Neuronal stem cell (in vitro differentiated cells): ENCODE results near the gene MRNIP.

ENCODE experiments used
- DNase-seq: peaks from one replicate; pipeline ENCODE4 v3.0.0-alpha.2; 2013; ENCODE audit warnings: low spot score
- H2AFZ ChIP-seq: one replicate; pipeline ENCODE4 v1.6.1; 2013; ENCODE audit warnings: mild to moderate bottlenecking, low read length, inconsistent platforms
- H2AK5ac ChIP-seq: 2 replicates; pipeline ENCODE4 v1.6.1; 2013; ENCODE audit warnings: low read depth, mild to moderate bottlenecking, inconsistent platforms, low read length, moderate library complexity, mixed read lengths
- H2BK120ac ChIP-seq: 2 replicates; pipeline ENCODE4 v1.6.1; 2013; ENCODE audit warnings: low read depth, mild to moderate bottlenecking, inconsistent platforms, low read length, moderate library complexity, mixed read lengths
- H2BK12ac ChIP-seq: one replicate; pipeline ENCODE4 v1.6.1; 2013; ENCODE audit warnings: low read length, inconsistent platforms
- H2BK15ac ChIP-seq: 2 replicates; pipeline ENCODE4 v1.6.1; 2013; ENCODE audit warnings: mild to moderate bottlenecking, low read length, inconsistent platforms, mixed read lengths
- H2BK5ac ChIP-seq: one replicate; pipeline ENCODE4 v1.6.1; 2013; ENCODE audit warnings: inconsistent platforms, mild to moderate bottlenecking, low read length, moderate library complexity
- H3K14ac ChIP-seq: one replicate; pipeline ENCODE4 v1.6.1; 2013; ENCODE audit warnings: low read length, inconsistent platforms
- H3K18ac ChIP-seq: 2 replicates; pipeline ENCODE4 v1.6.1; 2013; ENCODE audit warnings: low read length, inconsistent platforms
- H3K23ac ChIP-seq: 2 replicates; pipeline ENCODE4 v1.6.1; 2013; ENCODE audit warnings: low read depth, mild to moderate bottlenecking, mixed read lengths, low read length, inconsistent platforms; ENCODE audit not compliant: poor library complexity
- H3K27ac ChIP-seq: replicated peaks from 3 replicates; pipeline ENCODE4 v1.5.1; 2013; ENCODE audit warnings: low read length, inconsistent platforms
- H3K27me3 ChIP-seq, 3 experiments: 2 replicates each; pipeline ENCODE4 v1.6.1; 2013; ENCODE audit warnings: low read length in 3 of 3, mild to moderate bottlenecking in 2 of 3, inconsistent platforms in 1 of 3, low read depth in 1 of 3, mixed read lengths in 1 of 3, moderate library complexity in 1 of 3; ENCODE audit not compliant: control insufficient read depth in 3 of 3, insufficient read depth in 3 of 3
- H3K36me3 ChIP-seq, 2 donors: replicated peaks in 1 of 2; 2 replicates each; pipeline ENCODE4 v1.6.1; 2013; ENCODE audit warnings: low read length in 2 of 2; ENCODE audit not compliant: control insufficient read depth in 2 of 2, insufficient read depth in 2 of 2
- H3K4ac ChIP-seq: 2 replicates; pipeline ENCODE4 v1.6.1; 2013; ENCODE audit warnings: inconsistent platforms, mild to moderate bottlenecking, low read length, moderate library complexity
- H3K4me1 ChIP-seq, 2 donors: 1 replicate in 1 of 2; 2 replicates in 1 of 2; pipeline ENCODE4 v1.6.1; 2013; ENCODE audit warnings: low read length in 2 of 2, low read depth in 1 of 2; ENCODE audit not compliant: control insufficient read depth in 2 of 2, insufficient read depth in 1 of 2
- H3K4me2 ChIP-seq: one replicate; pipeline ENCODE4 v1.6.1; 2013; ENCODE audit warnings: mild to moderate bottlenecking, low read length, inconsistent platforms; ENCODE audit not compliant: insufficient read depth, poor library complexity, severe bottlenecking
- H3K4me3 ChIP-seq, 2 donors: 2 replicates each; pipeline ENCODE4 v1.5.1; 2013; ENCODE audit warnings: low read length in 2 of 2, mild to moderate bottlenecking in 2 of 2, inconsistent platforms in 1 of 2, moderate library complexity in 1 of 2
- H3K79me1 ChIP-seq: one replicate; pipeline ENCODE4 v1.6.1; 2013; ENCODE audit warnings: low read depth, mild to moderate bottlenecking, inconsistent platforms, low read length, moderate library complexity
- H3K9ac ChIP-seq: one replicate; pipeline ENCODE4 v1.6.1; 2013; ENCODE audit warnings: mild to moderate bottlenecking, low read depth, low read length, inconsistent platforms; ENCODE audit not compliant: poor library complexity
- H3K9me3 ChIP-seq, 2 donors: replicated peaks in 1 of 2; 2 replicates each; pipeline versions ENCODE3 to v1.6.1; 2013; ENCODE audit warnings: low read length in 2 of 2, mild to moderate bottlenecking in 2 of 2, inconsistent platforms in 1 of 2, low read depth in 1 of 2, mixed read lengths in 1 of 2, moderate library complexity in 1 of 2; ENCODE audit not compliant: control insufficient read depth in 2 of 2, insufficient read depth in 1 of 2
- H4K8ac ChIP-seq: one replicate; pipeline ENCODE4 v1.6.1; 2013; ENCODE audit warnings: low read depth, mild to moderate bottlenecking, inconsistent platforms, low read length, moderate library complexity
- H4K91ac ChIP-seq: one replicate; pipeline ENCODE4 v1.6.1; 2013; ENCODE audit warnings: low read length, low read depth, mild to moderate bottlenecking, inconsistent platforms; ENCODE audit not compliant: poor library complexity
- WGBS, 2 donors: extraction: QIAGEN DNeasy Blood & Tissue Kit; methylation state at CpG; one replicate each; pipeline ENCODE4 v1.1.7; 2013; ENCODE audit warnings: missing lambda C conversion rate in 2 of 2, mixed read lengths in 1 of 2; ENCODE audit not compliant: insufficient read length in 2 of 2, insufficient replicate concordance in 1 of 2; ENCODE audit errors: extremely low coverage in 2 of 2; 5-methylcytosine and 5-hydroxymethylcytosine counted together

Gene MRNIP

DNA sequence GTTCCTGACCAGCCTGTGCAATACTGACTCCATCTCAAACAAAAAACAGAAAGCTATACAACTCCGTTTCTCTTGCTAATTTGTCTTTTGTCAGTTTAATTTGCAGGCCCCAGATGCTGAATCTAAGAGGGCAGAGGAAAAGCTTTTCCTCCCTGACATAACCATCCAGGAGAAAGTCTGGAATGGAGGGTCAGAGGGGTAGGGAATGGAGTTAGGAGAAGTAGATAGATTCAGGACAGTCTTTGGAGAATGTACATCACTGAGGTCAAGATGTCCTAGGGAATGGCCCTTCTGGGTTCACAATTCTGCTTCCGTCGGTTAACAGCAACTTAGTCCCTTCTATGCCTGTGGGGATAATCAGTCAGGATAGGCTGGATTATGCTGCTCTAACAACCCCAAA is 44.5 kb downstream of the MRNIP start:
- Histone ChIP-seq H3K14ac (no peak overlapping the region), H4K8ac (no peak overlapping the region), H2BK5ac (no peak overlapping the region), H3K9me3 (peaks cover 2 to 4% of the 10 kb centered on the region in 2 donors), H2AK5ac (no peak overlapping the region), H3K9ac (no peak overlapping the region), H2AFZ (no peak overlapping the region), H2BK120ac (no peak overlapping the region), H4K91ac (no peak overlapping the region), H3K18ac (no peak overlapping the region), H3K79me1 (peaks cover 3% of the 10 kb centered on the region), H3K36me3 (peaks cover 11 to 45% of the 10 kb centered on the region in 2 donors), H3K4me3 (no peak overlapping the region), H3K27me3 (peaks cover 0 to 4% (median 0%) of the 10 kb centered on the region in 3 experiments), H3K27ac (no peak overlapping the region), H2BK15ac (no peak overlapping the region), H3K4me1 (peaks cover 7 to 13% of the 10 kb centered on the region in 2 donors), H3K23ac (no peak overlapping the region), H3K4ac (no peak overlapping the region), H2BK12ac (no peak overlapping the region), H3K4me2 (no peak overlapping the region)
- DNase-seq: no peak
- no CpG with 5 or more reads among the region's 3 CpGs for WGBS, 2 donors

DNA sequence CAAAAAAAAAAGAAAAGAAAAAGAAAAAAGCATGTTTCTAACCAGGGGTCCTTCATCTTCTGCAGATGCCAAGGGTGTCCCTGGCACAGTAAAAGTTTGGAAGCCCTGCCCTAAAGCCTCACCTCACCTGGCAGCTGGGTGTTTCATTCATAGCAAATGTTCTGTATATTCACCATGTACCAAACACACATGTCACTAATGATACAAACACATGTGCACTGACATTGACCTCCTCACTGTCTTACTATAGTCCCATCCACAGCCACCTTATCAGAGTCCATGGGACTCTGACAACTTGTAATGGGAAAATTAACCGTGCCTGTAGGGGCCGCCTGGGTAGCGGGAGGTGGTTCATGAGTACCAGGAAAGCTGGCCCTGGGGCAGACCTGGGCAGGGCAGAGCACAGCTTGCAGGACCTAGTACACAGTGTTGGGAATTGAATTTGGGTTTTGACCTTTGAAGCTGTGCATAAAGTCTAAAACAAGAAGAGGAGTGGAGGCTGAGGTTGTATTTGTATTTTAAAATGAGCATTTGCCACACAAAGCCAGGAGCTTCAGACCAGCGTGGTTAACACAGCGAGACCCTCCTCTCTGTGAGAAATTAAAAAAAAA is 45.5 kb downstream of the MRNIP start:
- H3K4me3 ChIP-seq: no peak overlapping the region
- no peak overlapping the region for H2BK15ac ChIP-seq
- no peak overlapping the region for H2BK5ac ChIP-seq
- H3K9ac ChIP-seq: no peak overlapping the region
- H2BK120ac ChIP-seq: no peak overlapping the region
- H3K27me3 ChIP-seq: peaks cover 0 to 4% (median 0%) of the 10 kb centered on the region in 3 experiments
- H4K91ac ChIP-seq: no peak overlapping the region
- no peak overlapping the region for H2AFZ ChIP-seq
- no peaks in the 10 kb centered on the region for H3K79me1 ChIP-seq
- WGBS, 2 donors: no CpG with 5 or more reads among the region's 5 CpGs
- peaks cover 0 to 5% of the 10 kb centered on the region in 2 donors for H3K4me1 ChIP-seq
- no peak overlapping the region for H3K23ac ChIP-seq
- H3K4ac ChIP-seq: no peak overlapping the region
- DNase-seq: no peak
- H2BK12ac ChIP-seq: no peak overlapping the region
- H2AK5ac ChIP-seq: no peak overlapping the region
- peaks cover 11 to 45% of the 10 kb centered on the region in 2 donors for H3K36me3 ChIP-seq
- no peak overlapping the region for H3K27ac ChIP-seq
- H3K9me3 ChIP-seq: peaks cover 2 to 4% of the 10 kb centered on the region in 2 donors
- no peak overlapping the region for H4K8ac ChIP-seq
- no peak overlapping the region for H3K14ac ChIP-seq
- H3K18ac ChIP-seq: no peak overlapping the region
- H3K4me2 ChIP-seq: no peak overlapping the region

DNA sequence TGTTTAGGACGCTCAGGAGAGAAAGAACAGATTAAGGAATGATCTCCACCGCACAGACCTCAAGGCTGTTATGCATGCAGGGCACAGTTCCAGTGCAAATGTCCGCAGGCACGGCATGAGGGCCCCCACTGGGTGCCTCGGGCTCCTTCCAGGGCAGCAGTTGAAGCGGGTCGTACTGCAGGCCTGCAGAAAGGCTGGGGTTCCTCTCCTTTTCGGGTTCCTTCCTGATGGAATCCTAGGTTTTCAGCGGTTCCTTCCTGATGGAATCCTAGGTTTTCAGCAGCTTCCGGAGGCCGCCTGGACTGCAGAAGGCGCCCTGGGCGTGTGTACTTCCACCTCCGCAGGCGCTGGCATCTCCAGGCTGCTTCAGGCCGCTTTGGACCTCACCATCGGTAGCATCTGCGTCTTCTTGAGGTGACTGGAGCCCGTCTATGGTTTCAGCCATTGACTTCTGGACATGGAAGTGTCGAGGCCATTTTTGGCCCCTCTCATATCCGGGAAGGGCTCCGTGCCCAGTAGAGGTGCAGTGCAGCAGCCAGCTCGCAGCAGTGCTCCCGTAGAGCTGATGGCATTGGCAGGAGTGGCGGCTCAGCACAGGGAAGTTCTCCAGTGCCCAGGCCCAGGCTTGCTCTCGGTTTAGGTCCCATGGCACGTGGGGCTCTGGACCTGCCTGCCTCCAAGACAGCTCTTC is 46.3 kb downstream of the MRNIP start:
- Histone ChIP-seq H2BK5ac (no peak overlapping the region), H3K27ac (no peak overlapping the region), H2BK15ac (no peak overlapping the region), H3K18ac (peak overlapping the region; percentile 19), H3K4me3 (peak overlapping the region in 1 of 2 donors; percentile 48), H2AK5ac (no peak overlapping the region), H3K14ac (no peak overlapping the region), H3K27me3 (peaks cover 0 to 4% (median 0%) of the 10 kb centered on the region in 3 experiments), H3K9me3 (peaks cover 2 to 4% of the 10 kb centered on the region in 2 donors), H3K36me3 (peaks cover 11 to 45% of the 10 kb centered on the region in 2 donors), H2AFZ (no peak overlapping the region), H3K4me1 (peaks cover 0 to 3% of the 10 kb centered on the region in 2 donors), H2BK120ac (no peak overlapping the region), H3K23ac (no peak overlapping the region), H3K4ac (no peak overlapping the region), H3K79me1 (no peaks in the 10 kb centered on the region), H3K4me2 (no peak overlapping the region), H4K8ac (no peak overlapping the region), H2BK12ac (no peak overlapping the region), H3K9ac (no peak overlapping the region), H4K91ac (no peak overlapping the region)
- no CpG with 5 or more reads among the region's 27 CpGs for WGBS, 2 donors
- DNase-seq: no peak
